A549 (cell line): ENCODE measurements around the gene HSD11B1L. TPM values are rescaled to one million over a fixed set of nuclear protein-coding genes. Genes with fewer than 3 reads are reported as not detected.

Source experiments
- ATAC-seq, 2 experiments: fragments of 200-7000 bp in 1 of 2; fragments of >200 bp in 1 of 2; cut with Nextera tagmentation in 1 of 2; cut with Tn5 transposase in 1 of 2; 3 replicates each; pipeline versions ENCODE4 v1.8.0 to v1.9.1; 2018 to 2020; ENCODE audit warnings: mild to moderate bottlenecking in 1 of 2, moderate library complexity in 1 of 2
- CTCF ChIA-PET: fragments of 300-600 bp; sonication (Branson Sonifier 250); formaldehyde crosslinking; extraction: SDS; loops from one replicate; lab custom pipeline; 2021; ENCODE audit warnings: antibody characterized with exemption, inconsistent platforms; lab: Yijun Ruan, JAX
- POLR2A ChIA-PET: fragments of 350-600 bp; formaldehyde crosslinking; extraction: SDS; loops from one replicate; lab custom pipeline; 2021; ENCODE audit warnings: antibody characterized with exemption, inconsistent platforms; lab: Yijun Ruan, JAX
- DNase-seq, 2 experiments: peaks; one replicate each; pipeline versions ENCODE4 v3.0.0 to v3.0.0-alpha.2; 2011 to 2016; ENCODE audit warnings: low read depth in 1 of 2, low spot score in 1 of 2
- FAIRE-seq: peaks from 2 replicates; lab custom pipeline; 2011; peaks lifted over from hg19 to GRCh38; lab: Jason Lieb, UNC
- H3K27ac ChIP-seq, 2 experiments: fragments of >200 bp; sonication (Bioruptor Twin); formaldehyde crosslinking; 3 replicates each; pipeline ENCODE4 v1.5.1; 2016 to 2017
- H3K4me1 ChIP-seq: fragments of >200 bp; sonication (Bioruptor Twin); formaldehyde crosslinking; 3 replicates; pipeline ENCODE4 v1.6.1; 2016
- H3K4me2 ChIP-seq: fragments of >200 bp; sonication (Bioruptor Twin); formaldehyde crosslinking; 3 replicates; pipeline ENCODE4 v1.6.1; 2016
- H3K4me3 ChIP-seq: fragments of >200 bp; sonication (Bioruptor Twin); formaldehyde crosslinking; 3 replicates; pipeline ENCODE4 v1.5.1; 2016
- H3K9me3 ChIP-seq: fragments of >200 bp; sonication (Bioruptor Twin); formaldehyde crosslinking; 3 replicates; pipeline ENCODE4 v1.6.1; 2016
- CBX8 ChIP-seq: fragments of 200-600 bp; sonication (generic); IDR thresholded peaks from 2 replicates; pipeline ENCODE4 v1.6.1; 2016
- CEBPB ChIP-seq, 2 experiments: fragments of >200 bp in 1 of 2; sonication (Bioruptor Twin) in 1 of 2; formaldehyde crosslinking in 1 of 2; IDR thresholded peaks; 2 replicates each; pipeline ENCODE4 v1.6.1; 2012 to 2016
- E2F6 ChIP-seq: IDR thresholded peaks from 2 replicates; pipeline ENCODE4 v1.6.1; 2012; ENCODE audit warnings: low read depth, borderline replicate concordance
- EHMT2 ChIP-seq: fragments of 200-600 bp; sonication (generic); IDR thresholded peaks from 2 replicates; pipeline ENCODE4 v1.6.1; 2016; ENCODE audit warnings: antibody characterized with exemption, low read depth, mild to moderate bottlenecking, moderate library complexity
- FOSL2 ChIP-seq, 2 experiments: fragments of 450-650 bp in 1 of 2; fragments of >200 bp in 1 of 2; sonication (Bioruptor Twin) in 1 of 2; formaldehyde crosslinking; IDR thresholded peaks; 2 replicates each; pipeline versions ENCODE4 v1.5.0 to v1.6.1; 2016 to 2020; ENCODE audit warnings: mild to moderate bottlenecking in 1 of 2, moderate library complexity in 1 of 2
- FOXS1 ChIP-seq: fragments of 250-450 bp; sonication (Bioruptor Pico); IDR thresholded peaks from 2 replicates; pipeline ENCODE4 v1.5.0; 2020; ENCODE audit warnings: mild to moderate bottlenecking, moderate library complexity
- HES2 ChIP-seq: fragments of >200 bp; sonication (Bioruptor Twin); formaldehyde crosslinking; IDR thresholded peaks from 2 replicates; pipeline ENCODE4 v1.6.1; 2016
- PHF8 ChIP-seq: fragments of 200-600 bp; sonication (generic); IDR thresholded peaks from 2 replicates; pipeline ENCODE4 v1.6.1; 2016; ENCODE audit warnings: low read depth, mild to moderate bottlenecking, antibody characterized with exemption, moderate library complexity, borderline replicate concordance
- RFX5 ChIP-seq: fragments of 450-650 bp; IDR thresholded peaks from 2 replicates; pipeline ENCODE4 v1.7.1; 2014; ENCODE audit warnings: antibody characterized with exemption, mild to moderate bottlenecking, moderate library complexity
- SMC3 ChIP-seq: fragments of >200 bp; sonication (Bioruptor Twin); formaldehyde crosslinking; IDR thresholded peaks from 3 replicates; pipeline ENCODE4 v1.6.1; 2018; ENCODE audit warnings: inconsistent platforms
- WGBS: methylation state at CpG from one replicate; pipeline ENCODE4 v1.1.6; 2017; ENCODE audit errors: missing lambda C conversion rate; 5-methylcytosine and 5-hydroxymethylcytosine counted together
- polyA plus RNA-seq, 4 experiments: library from polyadenylated mRNA; depleted of rRNA in 3 of 4; stranded (reverse); fragments of >200 nt; fragmentation: RNase III in 1 of 4; extraction: RNeasy Plus Mini Kit Qiagen cat#74134 plus additional on column Dnase treatment in 1 of 4; gene quantifications; 2 replicates in 3 of 4; 3 replicates in 1 of 4; pipeline ENCODE4 v1.2.3, GENCODE V29; 2011 to 2017
- TF ChIP-seq, protein P1 (sequence below): fragments of 200-600 bp; sonication (generic); IDR thresholded peaks from 2 replicates; pipeline ENCODE4 v1.6.1; 2016; ENCODE audit warnings: antibody characterized with exemption, mild to moderate bottlenecking, moderate library complexity

Gene HSD11B1L
- polyA plus RNA-seq, 2 of the 4 experiments (the other 2 are of a cell fraction) = 2.8 to 4.8 TPM

DNA sequence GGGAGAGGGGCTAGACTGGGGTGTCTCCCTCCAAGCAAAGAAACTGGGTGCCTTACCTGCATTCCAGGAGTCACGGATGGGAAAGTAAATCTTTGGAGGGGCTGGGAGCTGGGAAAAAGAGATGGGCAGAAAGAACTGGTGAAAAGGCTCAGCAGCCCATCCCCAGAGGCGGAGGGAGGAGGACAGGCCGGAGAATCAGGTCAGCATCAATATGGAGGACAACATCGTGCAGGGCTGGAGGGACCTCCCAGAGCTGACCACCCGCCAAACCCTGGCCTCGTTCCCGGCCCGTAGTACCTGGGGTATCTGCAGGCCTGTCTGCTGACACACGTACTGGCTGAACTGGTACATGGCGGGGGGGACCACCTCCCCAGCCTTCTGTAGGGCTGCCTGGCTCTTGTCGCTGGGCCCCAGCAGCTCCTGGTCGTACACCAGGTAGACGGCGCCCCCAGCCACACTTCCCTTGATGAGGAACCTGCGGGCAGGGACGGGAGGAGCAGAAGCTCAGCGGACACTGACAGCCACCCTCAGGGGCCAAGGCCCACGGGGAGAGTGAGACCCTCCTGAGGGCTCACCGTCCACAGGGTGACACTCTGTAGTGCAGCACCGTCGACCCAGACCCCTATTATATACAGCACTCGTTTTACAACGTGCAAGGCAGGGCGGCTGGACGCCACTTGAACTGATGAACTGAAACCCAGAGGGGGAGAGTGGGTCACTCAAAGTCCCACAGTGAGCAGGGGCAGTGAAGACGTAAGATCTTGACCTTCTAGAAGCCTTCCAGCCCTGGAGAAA is 1.3 kb upstream of the HSD11B1L start:
- no peak for TF ChIP-seq CEBPB (IDR thresholded peaks at IDR 0.05)
- no peak for TF ChIP-seq SMC3
- TF ChIP-seq, protein P1, sequence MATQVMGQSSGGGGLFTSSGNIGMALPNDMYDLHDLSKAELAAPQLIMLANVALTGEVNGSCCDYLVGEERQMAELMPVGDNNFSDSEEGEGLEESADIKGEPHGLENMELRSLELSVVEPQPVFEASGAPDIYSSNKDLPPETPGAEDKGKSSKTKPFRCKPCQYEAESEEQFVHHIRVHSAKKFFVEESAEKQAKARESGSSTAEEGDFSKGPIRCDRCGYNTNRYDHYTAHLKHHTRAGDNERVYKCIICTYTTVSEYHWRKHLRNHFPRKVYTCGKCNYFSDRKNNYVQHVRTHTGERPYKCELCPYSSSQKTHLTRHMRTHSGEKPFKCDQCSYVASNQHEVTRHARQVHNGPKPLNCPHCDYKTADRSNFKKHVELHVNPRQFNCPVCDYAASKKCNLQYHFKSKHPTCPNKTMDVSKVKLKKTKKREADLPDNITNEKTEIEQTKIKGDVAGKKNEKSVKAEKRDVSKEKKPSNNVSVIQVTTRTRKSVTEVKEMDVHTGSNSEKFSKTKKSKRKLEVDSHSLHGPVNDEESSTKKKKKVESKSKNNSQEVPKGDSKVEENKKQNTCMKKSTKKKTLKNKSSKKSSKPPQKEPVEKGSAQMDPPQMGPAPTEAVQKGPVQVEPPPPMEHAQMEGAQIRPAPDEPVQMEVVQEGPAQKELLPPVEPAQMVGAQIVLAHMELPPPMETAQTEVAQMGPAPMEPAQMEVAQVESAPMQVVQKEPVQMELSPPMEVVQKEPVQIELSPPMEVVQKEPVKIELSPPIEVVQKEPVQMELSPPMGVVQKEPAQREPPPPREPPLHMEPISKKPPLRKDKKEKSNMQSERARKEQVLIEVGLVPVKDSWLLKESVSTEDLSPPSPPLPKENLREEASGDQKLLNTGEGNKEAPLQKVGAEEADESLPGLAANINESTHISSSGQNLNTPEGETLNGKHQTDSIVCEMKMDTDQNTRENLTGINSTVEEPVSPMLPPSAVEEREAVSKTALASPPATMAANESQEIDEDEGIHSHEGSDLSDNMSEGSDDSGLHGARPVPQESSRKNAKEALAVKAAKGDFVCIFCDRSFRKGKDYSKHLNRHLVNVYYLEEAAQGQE = no peak
- peak overlapping the region; percentile 88 to 95 for H3K27ac ChIP-seq
- ChIA-PET POLR2A (no interaction called here), CTCF (interaction anchor here (1.1 kb wide), 1 partner anchor 10 kb away, joined by 4 read pairs; the partner anchor contains the start of gene RPL36)
- WGBS = 36% methylated on average over 16 of the region's 26 CpGs
- no peaks in the 10 kb centered on the region for H3K9me3 ChIP-seq
- peak; percentile 1 to 16; a peak in 3 of 6 replicates for ATAC-seq
- peak overlapping the region; percentile 76 for H3K4me3 ChIP-seq
- H3K4me1 ChIP-seq = peaks cover 9% of the 10 kb centered on the region; the same call in 1 of the 3 replicates
- peak overlapping the region; percentile 87 for H3K4me2 ChIP-seq
- no peak for FAIRE-seq
- DNase-seq = no peak

DNA sequence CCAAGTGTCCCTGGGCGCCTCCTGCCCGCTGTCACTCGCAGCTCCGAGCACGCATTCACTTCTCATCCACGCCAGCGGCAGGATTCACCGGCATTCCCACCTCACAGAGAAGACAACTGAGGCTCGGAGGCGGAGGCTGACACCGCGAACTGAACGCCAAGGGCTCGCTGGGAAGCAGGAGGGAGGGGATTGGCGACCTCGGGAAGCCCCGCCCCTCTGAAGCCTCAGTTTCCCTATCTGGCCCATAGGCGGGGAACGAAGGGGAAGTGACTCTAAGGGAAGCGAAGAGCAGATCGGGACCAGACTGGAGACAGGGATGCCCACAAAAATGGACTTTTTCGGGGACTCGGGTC is 767 bp upstream of the HSD11B1L start:
- FAIRE-seq = no peak

GRCh38 chr19:5681391-5682106 is 722 bp downstream of the HSD11B1L start:
- CTCF ChIA-PET = interaction anchor here (0.8 to 1.9 kb wide), 2 partner anchors 8 to 38 kb away, joined by 4 read pairs; partner anchors contain the start of genes LONP1 and RPL36
- DNase-seq = no peak
- Histone ChIP-seq H3K27ac (peak overlapping the region; percentile 88 to 95; a peak in 4 of 6 replicates), H3K4me2 (peak overlapping the region; percentile 91), H3K4me1 (peaks cover 9% of the 10 kb centered on the region; the same call in 1 of the 3 replicates)
- 80% methylated on average over 17 of the region's 17 CpGs for whole genome bisulfite sequencing
- TF ChIP-seq HES2 (no peak), FOXS1 (CRISPR knock-in tag) (no peak), RFX5 (no peak)
- TF ChIP-seq, all 56 proteins: peak for 0
- POLR2A ChIA-PET = no interaction called here
- Histone ChIP-seq H3K9me3 (no peaks in the 10 kb centered on the region), H3K4me3 (peak overlapping the region; percentile 76)
- ATAC-seq (no peak), FAIRE-seq (no peak)

More for the DNA sequence above, 767 bp upstream of the HSD11B1L start:
- Histone ChIP-seq H3K27ac (peak overlapping the region; percentile 88 to 95), H3K4me3 (peak overlapping the region; percentile 76), H3K9me3 (no peaks in the 10 kb centered on the region), H3K4me2 (peak overlapping the region; percentile 87)
- CTCF ChIA-PET = interaction anchor here (1.1 kb wide), 1 partner anchor 10 kb away, joined by 4 read pairs; the partner anchor contains the start of gene RPL36
- ATAC-seq (peak; percentile 9 to 16; a peak in 3 of 6 replicates), DNase-seq (no peak)
- peak; percentile 67 for TF ChIP-seq PHF8
- 0 out of 2 replicates have a peak, but pooled peaks have one; percentile 27 for TF ChIP-seq E2F6
- TF ChIP-seq CBX8 = no peak
- no peak for TF ChIP-seq FOSL2 (IDR thresholded peaks at IDR 0.05)
- no peak for TF ChIP-seq FOSL2 (CRISPR knock-in tag; IDR thresholded peaks at IDR 0.05)
- TF ChIP-seq EHMT2 = no peak
- TF ChIP-seq, all 56 proteins: peak for 2
- POLR2A ChIA-PET = no interaction called here
- under 1% methylated on average over 19 of the region's 23 CpGs for WGBS
- peaks cover 9% of the 10 kb centered on the region; the same call in 1 of the 3 replicates for H3K4me1 ChIP-seq
